RPMI7951 (cell line): ENCODE results near the gene CACNA1B. TPM values are rescaled to one million over a fixed set of nuclear protein-coding genes. Genes with fewer than 3 reads are reported as not detected.
"Not testable (repeated sequence)": the region's sequence is repeated elsewhere in the genome, so short reads cannot be mapped to it uniquely, and the experiment has no call there.

Experiments used
- DNase-seq: peaks from one replicate; pipeline ENCODE4 v3.0.0-alpha.2; 2012; ENCODE audit warnings: low read depth
- total RNA-seq: library from RNA; depleted of rRNA; stranded (reverse); fragments of >200 nt; shearing (Covaris generic); gene quantifications from 2 replicates; pipeline ENCODE4 v1.2.3, GENCODE V29; 2014

CACNA1B gene
- total RNA-seq, 1 experiment from 2014 or later: not detected

GRCh38 chr9:138014563-138014945 lies 137.0 kb downstream of the CACNA1B start:
- DNase-seq: no peak

- DNase-seq: no peak
These were observed 137.6 kb downstream of the CACNA1B start for GRCh38 chr9:138015021-138015829.

- DNase-seq: no peak
These were observed 139.0 kb downstream of the CACNA1B start for GRCh38 chr9:138016406-138017187.

GRCh38 chr9:138017200-138017599 lies 139.6 kb downstream of the CACNA1B start:
- no peak for DNase-seq

- DNase-seq: not testable (repeated sequence)
These were observed 141.9 kb downstream of the CACNA1B start for GRCh38 chr9:138019514-138019913.

- no peak for DNase-seq
These were observed 142.7 kb downstream of the CACNA1B start for GRCh38 chr9:138020120-138020794.

GRCh38 chr9:138020795-138021182 lies 143.2 kb downstream of the CACNA1B start:
- no peak for DNase-seq

GRCh38 chr9:138021251-138022056 lies 143.9 kb downstream of the CACNA1B start:
- DNase-seq: no peak

- no peak for DNase-seq
These were observed 144.6 kb downstream of the CACNA1B start for GRCh38 chr9:138022121-138022741.

GRCh38 chr9:138022756-138023393 lies 145.3 kb downstream of the CACNA1B start:
- no peak for DNase-seq

- no peak for DNase-seq
These were observed 146.0 kb downstream of the CACNA1B start for GRCh38 chr9:138023394-138024124.

- DNase-seq: no peak
These were observed 146.5 kb downstream of the CACNA1B start for GRCh38 chr9:138024131-138024530.

- no peak for DNase-seq
These were observed 147.3 kb downstream of the CACNA1B start for GRCh38 chr9:138024831-138025291.

- no peak for DNase-seq
These were observed 147.8 kb downstream of the CACNA1B start for GRCh38 chr9:138025417-138025816.

- no peak for DNase-seq
These were observed 148.3 kb downstream of the CACNA1B start for GRCh38 chr9:138025908-138026307.

- no peak for DNase-seq
These were observed 151.0 kb downstream of the CACNA1B start for GRCh38 chr9:138028596-138028995.

GRCh38 chr9:138031186-138031585 lies 153.6 kb downstream of the CACNA1B start:
- DNase-seq: no peak

GRCh38 chr9:138033950-138034349 lies 156.4 kb downstream of the CACNA1B start:
- no peak for DNase-seq

GRCh38 chr9:138037140-138037539 lies 159.6 kb downstream of the CACNA1B start:
- no peak for DNase-seq

GRCh38 chr9:138038244-138038671 lies 160.7 kb downstream of the CACNA1B start:
- DNase-seq: no peak
